ENCODE measurements around the gene PCDHB8.
"Not testable (repeated sequence)": the region's sequence is repeated elsewhere in the genome, so short reads cannot be mapped to it uniquely, and the experiment has no call there.

PCDHB8 gene

DNA sequence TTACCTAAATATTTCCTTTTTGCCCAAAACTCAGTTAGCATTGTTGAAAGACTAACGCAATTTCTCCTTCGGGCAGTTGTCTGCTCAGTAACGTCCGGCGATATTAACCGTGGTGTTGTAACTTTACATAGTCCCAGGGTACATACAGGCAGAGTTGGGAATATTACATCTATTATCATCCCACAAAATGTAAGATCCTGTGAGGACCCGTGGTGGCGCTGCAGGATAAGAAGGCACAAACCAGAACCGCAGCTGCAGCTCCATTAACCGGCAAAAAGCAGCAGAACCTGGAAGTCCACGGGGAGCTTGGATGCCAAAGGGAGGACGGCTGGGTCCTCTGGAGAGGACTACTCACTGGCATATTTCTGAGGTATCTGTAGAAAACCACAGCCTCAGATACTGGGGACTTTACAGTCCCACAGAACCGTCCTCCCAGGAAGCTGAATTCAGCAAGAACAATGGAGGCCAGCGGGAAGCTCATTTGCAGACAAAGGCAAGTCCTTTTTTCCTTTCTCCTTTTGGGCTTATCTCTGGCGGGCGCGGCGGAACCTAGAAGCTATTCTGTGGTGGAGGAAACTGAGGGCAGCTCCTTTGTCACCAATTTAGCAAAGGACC lies at the start of gene PCDHB8:
Gene PCDHB8, plus strand, starts transcription at position 214 of the 615 bp plus-strand sequence. Its CDS starts 245 bp downstream, at position 459.
- DNase-seq, result not testable (repeated sequence)

DNA sequence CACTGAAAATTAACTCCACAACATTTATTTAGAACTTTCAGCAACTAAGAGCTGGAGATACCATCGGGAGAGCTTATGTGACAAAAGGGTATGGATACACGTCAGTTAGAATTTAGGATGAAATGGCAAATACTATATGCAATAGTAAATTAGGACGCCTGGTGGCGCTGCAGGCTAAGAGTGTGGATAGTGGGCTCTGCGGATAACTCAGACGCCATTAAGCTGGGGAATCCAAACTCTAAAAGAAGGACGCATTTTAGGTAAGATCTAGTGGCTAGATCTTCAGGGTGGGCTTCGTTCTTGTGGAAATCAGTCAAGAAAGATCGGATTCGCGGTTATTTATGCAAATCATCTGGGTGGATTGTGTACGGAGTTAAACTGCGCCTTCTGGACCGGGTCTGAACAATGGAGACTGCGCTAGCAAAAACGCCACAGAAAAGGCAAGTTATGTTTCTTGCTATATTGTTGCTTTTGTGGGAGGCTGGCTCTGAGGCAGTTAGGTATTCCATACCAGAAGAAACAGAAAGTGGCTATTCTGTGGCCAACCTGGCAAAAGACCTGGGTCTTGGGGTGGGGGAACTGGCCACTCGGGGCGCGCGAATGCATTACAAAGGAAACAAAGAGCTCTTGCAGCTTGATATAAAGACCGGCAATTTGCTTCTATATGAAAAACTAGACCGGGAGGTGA lies 42.4 kb upstream of the PCDHB8 start, which contains the start of gene PCDHB5:
Gene PCDHB5, plus strand, starts transcription at position 177 of the 688 bp plus-strand sequence. Its CDS starts 229 bp downstream, at position 406.
- peak in 3 of 58 donors; percentile 1 to 10 (median 7) for DNase-seq

DNA sequence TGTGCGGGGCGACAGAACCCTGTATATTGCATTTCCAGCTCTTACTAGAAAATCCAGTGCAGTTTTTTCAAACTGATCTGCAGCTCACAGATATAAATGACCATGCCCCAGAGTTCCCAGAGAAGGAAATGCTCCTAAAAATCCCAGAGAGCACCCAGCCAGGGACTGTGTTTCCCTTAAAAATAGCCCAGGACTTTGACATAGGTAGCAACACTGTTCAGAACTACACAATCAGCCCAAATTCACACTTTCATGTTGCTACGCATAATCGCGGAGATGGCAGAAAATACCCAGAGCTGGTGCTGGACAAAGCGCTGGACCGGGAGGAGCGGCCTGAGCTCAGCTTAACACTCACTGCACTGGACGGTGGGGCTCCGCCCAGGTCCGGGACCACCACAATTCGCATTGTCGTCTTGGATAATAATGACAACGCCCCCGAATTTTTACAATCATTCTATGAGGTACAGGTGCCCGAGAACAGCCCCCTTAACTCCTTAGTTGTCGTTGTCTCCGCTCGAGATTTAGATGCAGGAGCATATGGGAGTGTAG lies 41.8 kb upstream of the PCDHB8 start:
- DNase-seq, result no peak

GRCh38 chr5:141137346-141137745 lies 40.2 kb upstream of the PCDHB8 start:
- DNase-seq, result not testable (repeated sequence)

DNA sequence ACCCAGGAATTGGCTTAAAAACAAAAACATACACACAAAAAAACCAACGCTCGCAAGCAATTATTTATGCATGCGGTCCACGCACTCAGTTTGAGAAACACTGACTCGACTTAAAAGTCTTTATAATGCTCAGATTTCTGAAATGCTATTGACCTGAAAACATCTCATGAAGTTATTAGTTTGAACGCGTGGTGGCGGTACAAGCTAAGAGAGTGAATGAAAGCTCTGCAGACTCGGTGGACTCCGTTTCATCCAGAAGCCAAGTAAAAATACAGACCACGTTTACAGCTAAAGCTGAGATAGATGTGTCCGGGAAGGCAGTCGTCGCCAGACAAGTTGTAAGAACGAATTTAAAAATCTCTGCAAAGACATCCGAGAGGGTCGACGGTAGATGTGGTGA lies 27.8 kb upstream of the PCDHB8 start, which contains the start of gene PCDHB6:
Gene PCDHB6, plus strand, starts transcription at position 246 of the 400 bp plus-strand sequence. CDS start 201 bp downstream, outside the sequence.
- DNase-seq, result no peak

DNA sequence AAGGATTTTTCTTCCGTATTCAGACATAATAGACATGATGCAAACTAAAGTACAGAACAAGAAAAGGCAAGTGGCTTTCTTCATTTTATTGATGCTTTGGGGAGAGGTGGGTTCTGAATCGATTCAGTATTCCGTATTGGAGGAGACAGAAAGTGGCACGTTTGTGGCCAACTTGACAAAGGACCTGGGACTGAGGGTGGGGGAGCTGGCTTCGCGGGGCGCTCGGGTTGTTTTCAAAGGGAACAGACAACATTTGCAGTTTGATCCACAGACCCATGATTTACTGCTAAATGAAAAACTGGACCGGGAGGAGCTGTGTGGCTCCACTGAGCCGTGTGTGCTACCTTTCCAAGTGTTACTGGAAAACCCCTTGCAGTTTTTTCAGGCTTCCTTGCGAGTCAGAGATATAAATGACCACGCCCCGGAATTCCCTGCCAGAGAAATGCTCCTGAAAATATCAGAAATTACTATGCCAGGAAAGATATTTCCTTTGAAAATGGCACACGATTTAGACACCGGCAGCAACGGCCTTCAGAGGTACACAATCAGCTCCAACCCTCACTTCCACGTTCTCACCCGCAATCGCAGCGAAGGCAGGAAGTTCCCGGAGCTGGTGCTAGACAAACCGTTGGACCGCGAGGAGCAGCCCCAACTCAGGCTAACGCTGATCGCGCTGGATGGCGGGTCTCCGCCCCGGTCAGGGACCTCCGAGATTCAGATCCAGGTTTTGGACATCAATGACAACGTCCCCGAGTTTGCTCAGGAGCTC lies 27.2 kb upstream of the PCDHB8 start:
- no peak for DNase-seq

DNA sequence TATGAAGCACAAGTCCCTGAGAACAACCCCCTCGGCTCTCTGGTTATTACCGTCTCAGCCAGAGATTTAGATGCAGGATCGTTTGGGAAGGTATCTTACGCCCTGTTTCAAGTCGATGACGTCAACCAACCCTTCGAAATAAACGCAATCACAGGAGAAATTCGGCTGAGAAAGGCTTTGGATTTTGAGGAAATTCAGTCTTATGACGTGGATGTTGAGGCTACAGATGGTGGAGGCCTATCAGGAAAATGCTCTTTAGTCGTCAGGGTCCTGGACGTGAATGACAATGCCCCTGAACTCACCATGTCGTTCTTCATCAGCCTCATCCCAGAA lies 26.6 kb upstream of the PCDHB8 start:
- no peak for DNase-seq

DNA sequence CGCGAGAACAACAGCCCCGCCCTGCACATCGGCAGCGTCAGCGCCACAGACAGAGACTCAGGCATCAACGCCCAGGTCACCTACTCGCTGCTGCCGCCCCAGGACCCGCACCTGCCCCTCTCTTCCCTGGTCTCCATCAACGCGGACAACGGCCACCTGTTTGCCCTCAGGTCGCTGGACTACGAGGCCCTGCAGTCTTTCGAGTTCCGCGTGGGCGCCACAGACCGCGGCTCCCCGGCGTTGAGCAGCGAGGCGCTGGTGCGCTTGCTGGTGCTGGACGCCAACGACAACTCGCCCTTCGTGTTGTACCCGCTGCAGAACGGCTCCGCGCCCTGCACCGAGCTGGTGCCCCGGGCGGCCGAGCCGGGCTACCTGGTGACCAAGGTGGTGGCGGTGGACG lies 26.0 kb upstream of the PCDHB8 start:
- not testable (repeated sequence) for DNase-seq

DNA sequence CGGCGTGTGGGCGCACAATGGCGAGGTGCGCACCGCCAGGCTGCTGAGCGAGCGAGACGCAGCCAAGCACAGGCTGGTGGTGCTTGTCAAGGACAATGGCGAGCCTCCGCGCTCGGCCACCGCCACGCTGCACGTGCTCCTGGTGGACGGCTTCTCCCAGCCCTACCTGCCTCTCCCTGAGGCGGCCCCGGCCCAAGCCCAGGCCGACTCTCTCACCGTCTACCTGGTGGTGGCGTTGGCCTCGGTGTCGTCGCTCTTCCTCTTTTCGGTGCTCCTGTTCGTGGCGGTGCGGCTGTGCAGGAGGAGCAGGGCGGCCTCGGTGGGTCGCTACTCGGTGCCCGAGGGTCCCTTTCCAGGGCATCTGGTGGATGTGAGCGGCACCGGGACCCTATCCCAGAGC lies 25.5 kb upstream of the PCDHB8 start:
- not testable (repeated sequence) for DNase-seq

DNA sequence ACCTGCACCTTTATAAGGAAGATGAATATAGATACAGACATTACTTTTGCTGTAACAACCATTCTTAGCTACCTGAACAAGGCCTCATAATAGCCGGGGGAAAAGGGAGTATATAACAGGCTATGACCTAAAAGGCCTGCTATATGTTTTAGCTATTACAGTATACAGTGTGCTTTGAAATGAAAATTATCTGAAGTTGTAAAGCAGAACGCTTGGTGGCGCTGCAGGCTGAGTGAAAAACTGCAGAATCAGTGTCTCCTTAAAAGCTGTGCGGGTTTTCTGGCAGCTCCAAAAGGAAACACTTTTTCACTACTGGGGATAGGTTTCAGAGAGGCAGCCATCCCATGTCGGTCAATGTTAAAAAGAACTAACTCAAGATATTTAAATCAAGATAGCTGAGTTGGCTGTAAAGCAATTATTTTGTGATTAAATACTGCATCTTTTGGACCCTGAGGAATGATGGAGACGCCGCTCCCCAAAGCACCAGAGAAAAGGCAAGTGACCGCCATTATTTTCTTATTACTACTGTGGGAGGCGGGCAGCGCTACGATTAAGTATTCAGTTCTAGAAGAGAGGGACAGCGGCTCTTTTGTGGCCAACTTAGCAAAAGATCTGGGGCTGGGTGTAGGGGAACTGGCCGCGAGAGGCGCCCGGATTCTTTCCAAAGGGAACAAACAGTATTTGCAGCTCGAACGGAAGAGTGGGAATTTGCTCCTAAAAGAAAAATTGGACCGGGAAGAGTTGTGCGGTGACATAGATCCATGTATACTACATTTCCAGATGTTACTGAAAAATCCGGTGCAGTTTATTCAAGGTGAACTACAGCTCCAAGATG lies 21.8 kb upstream of the PCDHB8 start:
- peak in 1 of 58 donors; percentile 0 for DNase-seq

DNA sequence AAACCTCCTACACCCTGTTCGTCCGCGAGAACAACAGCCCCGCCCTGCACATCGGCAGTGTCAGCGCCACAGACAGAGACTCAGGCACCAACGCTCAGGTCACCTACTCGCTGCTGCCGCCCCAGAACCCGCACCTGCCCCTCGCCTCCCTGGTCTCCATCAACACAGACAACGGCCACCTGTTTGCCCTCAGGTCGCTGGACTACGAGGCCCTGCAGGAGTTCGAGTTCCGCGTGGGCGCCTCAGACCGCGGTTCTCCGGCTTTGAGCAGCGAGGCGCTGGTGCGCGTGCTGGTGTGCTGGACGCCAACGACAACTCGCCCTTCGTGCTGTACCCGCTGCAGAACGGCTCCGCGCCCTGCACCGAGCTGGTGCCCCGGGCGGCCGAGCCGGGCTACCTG lies 20.2 kb upstream of the PCDHB8 start:
- not testable (repeated sequence) for DNase-seq

GRCh38 chr5:141157901-141158300 lies 19.7 kb upstream of the PCDHB8 start:
- not testable (repeated sequence) for DNase-seq

- peak in 2 of 58 donors; percentile 11 for DNase-seq
These were observed 5.0 kb upstream of the PCDHB8 start, which contains the start of gene PCDHB7 for GRCh38 chr5:141172381-141173204. PCDHB7 (plus strand) TSS chr5:141172644; CDS start chr5:141172836, 192 bp downstream.

DNA sequence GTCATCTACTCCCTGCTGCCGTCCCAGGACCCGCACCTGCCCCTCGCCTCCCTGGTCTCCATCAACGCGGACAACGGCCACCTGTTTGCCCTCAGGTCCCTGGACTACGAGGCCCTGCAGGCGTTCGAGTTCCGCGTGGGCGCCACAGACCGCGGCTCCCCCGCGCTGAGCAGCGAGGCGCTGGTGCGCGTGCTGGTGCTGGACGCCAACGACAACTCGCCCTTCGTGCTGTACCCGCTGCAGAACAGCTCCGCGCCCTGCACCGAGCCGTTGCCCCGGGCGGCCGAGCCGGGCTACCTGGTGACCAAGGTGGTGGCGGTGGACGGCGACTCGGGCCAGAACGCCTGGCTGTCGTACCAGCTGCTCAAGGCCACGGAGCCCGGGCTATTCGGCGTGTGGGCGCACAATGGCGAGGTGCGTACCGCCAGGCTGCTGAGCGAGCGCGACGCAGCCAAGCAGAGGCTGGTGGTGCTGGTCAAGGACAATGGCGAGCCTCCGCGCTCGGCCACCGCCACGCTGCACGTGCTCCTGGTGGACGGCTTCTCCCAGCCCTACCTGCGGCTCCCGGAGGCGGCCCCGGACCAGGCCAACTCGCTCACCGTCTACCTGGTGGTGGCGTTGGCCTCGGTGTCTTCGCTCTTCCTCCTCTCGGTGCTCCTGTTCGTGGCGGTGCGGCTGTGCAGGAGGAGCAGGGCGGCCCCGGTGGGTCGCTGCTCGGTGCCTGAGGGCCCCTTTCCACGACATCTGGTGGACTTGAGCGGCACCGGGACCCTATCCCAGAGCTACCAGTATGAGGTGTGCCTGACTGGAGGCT lies 3.1 kb upstream of the PCDHB8 start:
- not testable (repeated sequence) for DNase-seq

DNA sequence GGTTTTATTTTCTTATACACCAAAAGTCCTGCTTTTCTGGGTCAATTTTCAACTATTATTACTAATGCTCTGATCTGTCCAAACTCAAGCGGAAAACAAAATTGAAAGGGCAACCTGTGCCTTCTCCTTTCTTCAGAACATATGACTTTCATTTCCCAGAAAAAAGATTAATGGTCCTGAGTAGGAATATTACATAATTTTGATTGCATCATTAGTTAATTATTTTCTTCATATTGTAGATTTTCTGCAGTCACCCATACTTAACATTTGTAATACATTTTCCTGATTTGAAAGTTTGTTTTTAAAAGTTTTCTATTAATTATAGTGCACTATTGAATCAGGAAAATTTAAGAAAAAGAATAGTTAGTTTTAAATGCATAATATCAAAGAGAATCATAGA lies 1.7 kb upstream of the PCDHB8 start:
- no peak for DNase-seq

DNA sequence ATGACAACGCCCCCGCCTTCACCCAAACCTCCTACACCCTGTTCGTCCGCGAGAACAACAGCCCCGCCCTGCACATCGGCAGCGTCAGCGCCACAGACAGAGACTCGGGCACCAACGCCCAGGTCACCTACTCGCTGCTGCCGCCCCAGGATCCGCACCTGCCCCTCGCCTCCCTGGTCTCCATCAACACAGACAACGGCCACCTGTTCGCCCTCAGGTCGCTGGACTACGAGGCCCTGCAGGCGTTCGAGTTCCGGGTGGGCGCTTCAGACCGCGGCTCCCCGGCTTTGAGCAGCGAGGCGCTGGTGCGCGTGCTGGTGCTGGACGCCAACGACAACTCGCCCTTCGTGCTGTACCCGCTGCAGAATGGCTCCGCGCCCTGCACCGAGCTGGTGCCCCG lies 1.8 kb downstream of the PCDHB8 start:
- DNase-seq, result not testable (repeated sequence)

- not testable (repeated sequence) for DNase-seq
These were observed 2.3 kb downstream of the PCDHB8 start for GRCh38 chr5:141179876-141180275.

DNA sequence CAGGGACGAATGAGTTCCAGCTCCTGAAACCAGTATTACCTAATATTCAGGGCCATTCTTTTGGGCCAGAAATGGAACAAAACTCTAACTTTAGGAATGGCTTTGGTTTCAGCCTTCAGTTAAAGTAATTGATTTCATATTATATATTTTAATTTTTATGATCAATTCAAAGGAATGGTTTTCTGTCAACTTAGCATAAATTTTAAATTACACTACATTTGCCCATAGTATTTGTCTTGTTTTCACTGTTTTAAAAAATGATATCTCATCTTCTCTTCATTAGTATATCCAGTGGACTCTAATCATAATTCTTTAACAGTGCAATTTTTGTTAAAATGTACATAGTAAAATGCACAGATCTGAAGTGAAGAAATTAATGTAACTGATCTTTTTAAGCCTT lies 2.7 kb downstream of the PCDHB8 start:
- DNase-seq, result no peak

GRCh38 chr5:141182248-141182647 lies 4.7 kb downstream of the PCDHB8 start, which contains the start of gene PCDHB16:
PCDHB16 (plus strand) TSS chr5:141182387; CDS start chr5:141182560, 173 bp downstream.
- peak in 10 of 58 donors; percentile 5 to 35 (median 16) for DNase-seq

All from anterior cingulate cortex (tissue), 58 donors.